CD4-positive, alpha-beta T cell treated with Interferon gamma for 1 hour (primary cell): ENCODE data around the gene PARP14.
"Not testable (repeated sequence)": the region's sequence is repeated elsewhere in the genome, so short reads cannot be mapped to it uniquely, and the experiment has no call there.

Source experiments
- DNase-seq: peaks from one replicate; pipeline ENCODE4 v3.0.0-alpha.2; 2020

PARP14 gene

DNA sequence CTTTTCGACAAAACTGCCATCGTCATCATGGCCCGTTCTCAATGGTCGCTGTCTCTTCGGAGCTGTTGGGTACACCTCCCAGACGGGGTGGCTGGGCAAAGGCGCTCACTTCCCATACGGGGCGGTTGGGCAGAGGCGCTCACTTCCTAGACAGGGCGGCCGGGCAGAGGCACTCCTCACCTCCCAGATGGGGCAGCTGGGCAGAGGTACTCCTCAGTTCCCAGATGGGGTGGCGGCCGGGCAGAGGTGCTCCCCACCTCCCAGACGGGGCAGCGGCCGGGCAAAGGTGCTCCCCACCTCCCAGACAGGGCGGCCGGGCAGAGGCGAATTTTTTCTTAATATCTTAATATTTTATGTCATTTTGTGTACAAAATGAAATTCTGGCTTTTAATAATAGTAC is 44.5 kb downstream of the PARP14 start:
- DNase-seq = no peak

- DNase-seq = no peak
These were observed 46.7 kb downstream of the PARP14 start for GRCh38 chr3:122727294-122727693.

GRCh38 chr3:122727766-122728165 is 47.1 kb downstream of the PARP14 start:
- DNase-seq = no peak

DNA sequence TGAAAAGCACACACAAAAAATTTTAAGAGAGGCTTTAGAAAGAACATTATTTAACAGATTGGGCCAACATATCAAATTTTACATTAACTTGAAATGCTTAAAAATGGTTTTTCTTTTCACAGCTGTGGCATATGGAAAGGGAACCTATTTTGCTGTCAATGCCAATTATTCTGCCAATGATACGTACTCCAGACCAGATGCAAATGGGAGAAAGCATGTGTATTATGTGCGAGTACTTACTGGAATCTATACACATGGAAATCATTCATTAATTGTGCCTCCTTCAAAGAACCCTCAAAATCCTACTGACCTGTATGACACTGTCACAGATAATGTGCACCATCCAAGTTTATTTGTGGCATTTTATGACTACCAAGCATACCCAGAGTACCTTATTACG is 47.5 kb downstream of the PARP14 start:
- DNase-seq = no peak

DNA sequence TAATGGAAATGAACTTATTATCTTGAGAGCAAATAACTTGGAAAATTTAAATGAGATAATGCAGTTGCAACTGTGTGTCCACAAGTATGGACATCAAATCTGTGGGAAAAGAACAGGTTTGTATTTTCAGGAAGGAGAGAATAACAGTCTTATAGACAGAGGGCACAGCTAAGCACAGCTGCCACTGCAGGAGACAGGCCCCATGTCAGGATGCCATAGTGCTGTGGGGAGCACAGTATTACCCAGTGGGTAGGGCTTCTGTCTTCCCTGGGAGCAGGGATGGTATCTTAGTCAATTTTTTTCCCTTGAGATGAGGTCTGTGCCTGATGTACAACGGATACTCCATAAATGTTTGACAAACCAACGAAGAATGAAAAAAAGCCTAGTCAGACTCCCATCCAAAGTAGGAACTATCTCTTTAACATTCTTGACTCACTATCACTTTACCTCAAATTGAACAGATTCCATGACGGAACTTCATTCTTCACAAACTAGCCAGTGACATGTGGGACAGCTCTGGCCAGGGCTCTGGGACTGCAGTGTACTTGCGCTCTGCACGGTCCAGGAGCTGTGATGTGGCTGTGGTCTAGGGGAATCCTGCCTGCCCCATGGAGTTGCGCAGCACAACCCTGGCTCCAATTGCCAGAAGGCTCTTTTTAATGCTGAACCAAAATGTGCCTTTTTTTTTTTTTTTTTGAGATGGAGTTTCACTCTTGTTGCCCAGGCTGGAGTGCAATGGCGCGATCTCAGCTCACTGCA is 48.3 kb downstream of the PARP14 start:
- no peak for DNase-seq

GRCh38 chr3:122730240-122730639 is 49.6 kb downstream of the PARP14 start:
- DNase-seq = no peak

- not testable (repeated sequence) for DNase-seq
These were observed 52.3 kb downstream of the PARP14 start for GRCh38 chr3:122732682-122733525.

GRCh38 chr3:122739172-122739571 is 58.5 kb downstream of the PARP14 start:
- DNase-seq = no peak

DNA sequence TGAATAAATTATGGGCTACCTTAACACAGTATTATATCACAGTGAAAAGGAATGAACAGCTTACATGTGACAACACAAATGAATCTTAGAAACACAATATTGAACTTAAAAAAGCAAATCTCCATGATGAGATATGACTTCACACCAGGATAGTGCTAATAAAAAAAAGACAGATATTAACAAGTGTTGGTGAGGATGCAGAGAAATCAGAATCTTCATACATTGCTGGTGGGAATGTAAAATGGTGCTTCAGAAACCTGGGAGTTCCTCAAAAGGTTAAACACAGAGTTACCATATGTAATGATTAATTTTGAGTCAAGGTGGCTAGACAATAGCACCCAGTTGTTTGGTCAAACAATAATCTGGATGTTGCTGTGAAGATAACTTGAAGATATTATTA is 61.6 kb downstream of the PARP14 start:
- no peak for DNase-seq

DNA sequence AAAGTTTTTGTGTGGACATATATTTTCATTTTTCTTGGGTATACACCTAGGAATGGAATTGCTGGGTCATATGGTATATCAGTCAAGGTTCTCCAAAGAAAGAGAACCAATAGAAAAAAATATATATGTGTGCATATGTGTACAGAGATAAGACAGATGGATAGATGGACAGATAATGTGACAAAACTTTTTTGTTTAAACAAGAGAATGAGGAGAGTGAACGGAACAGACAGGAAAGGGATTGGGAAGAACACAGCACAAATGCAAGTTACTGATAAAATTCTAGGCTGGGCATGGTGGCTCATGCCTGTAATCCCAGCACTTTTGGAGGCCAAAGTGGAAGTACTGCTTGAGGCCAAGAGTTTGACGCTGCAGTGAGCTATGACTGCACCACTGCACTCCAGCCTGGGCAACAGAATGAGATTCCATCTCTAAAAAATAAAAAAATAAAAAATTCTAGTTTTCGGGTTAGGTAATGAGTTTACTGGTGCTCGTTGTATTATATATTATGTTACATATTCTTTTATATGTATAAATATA is 63.0 kb downstream of the PARP14 start:
- no peak for DNase-seq

DNA sequence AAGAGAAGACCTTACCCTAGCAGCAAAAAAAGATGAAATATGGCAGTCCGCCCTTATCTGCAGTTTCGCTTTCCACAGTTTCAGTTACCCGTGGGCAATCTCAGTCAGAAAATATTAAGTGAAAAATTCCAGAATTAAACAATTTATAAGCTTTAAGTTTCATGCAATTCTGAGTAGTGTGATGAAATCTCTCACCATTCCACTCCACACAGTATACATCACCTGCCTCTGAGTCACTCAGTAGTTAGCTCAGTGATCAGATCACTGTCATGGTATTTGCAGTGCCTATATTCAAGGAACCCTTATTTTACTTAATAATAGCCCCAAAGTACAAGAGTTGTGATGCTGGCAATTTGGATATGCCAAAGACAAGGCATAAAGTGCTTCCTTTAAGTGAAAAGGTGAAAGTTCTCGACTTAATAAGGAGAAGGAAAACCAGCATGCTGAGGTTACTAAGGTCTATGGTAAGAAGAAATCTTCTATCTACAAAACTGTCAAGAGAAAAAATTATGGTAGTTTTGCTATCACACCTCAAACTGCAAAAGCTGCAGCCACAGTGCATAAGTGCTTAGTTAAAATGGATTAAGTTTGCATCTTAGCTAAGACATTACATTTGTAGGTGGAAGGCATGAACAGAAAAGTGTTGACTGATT is 64.9 kb downstream of the PARP14 start:
- DNase-seq = no peak

DNA sequence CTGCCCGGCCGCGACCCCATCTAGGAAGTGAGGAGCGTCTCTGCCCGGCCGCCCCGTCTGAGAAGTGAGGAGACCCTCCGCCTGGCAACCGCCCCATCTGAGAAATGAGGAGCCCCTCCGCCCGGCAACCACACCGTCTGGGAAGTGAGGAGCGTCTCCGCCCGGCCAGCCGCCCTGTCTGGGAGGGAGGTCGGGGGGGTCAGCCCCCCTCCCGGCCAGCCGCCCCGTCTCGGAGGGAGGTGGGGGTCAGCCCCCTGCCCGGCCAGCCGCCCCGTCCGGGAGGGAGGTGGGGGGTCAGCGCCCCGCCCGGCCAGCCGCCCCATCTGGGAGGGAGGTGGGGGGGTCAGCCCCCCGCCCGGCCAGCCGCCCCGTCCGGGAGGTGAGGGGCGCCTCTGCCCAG is 66.7 kb downstream of the PARP14 start:
- not testable (repeated sequence) for DNase-seq

DNA sequence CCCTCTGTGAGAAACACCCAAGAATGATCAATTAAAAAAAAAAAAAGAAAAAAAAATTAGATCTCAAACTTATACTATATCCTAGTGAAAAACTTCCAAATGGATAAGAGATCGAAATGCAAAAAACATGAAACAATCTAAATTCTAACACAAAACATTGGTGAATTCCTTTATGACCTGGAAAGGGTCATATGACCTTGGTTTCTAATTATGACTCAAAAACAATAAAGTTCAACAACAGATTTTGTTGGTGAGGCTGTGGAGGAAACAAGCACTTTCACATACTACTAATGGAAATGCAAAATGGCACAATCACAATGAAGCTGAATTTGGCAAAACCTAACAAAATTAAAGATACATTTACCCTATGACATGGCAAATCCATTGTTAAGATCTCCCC is 67.7 kb downstream of the PARP14 start:
- DNase-seq = no peak

DNA sequence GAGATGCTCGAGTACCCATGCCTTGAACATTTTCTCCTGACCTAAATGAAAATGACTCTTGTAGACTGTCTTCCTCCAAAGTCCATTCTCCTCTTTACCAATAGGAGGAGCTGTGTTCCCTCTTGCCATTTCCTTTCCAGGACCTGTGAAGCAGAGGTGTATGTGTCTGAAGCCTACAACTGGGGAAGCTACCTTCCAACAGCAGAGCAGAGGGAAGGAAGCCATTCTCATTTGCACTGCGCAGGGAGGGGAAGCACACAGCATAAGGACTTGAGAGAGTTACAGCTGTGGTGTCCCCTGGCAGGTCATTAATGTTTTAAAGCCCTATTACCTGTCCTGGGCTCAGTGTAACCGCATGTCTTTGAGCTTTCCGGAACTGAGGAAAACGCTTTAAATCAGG is 74.3 kb downstream of the PARP14 start:
- DNase-seq = no peak

- no peak for DNase-seq
These were observed 74.9 kb downstream of the PARP14 start for GRCh38 chr3:122755491-122755890.

DNA sequence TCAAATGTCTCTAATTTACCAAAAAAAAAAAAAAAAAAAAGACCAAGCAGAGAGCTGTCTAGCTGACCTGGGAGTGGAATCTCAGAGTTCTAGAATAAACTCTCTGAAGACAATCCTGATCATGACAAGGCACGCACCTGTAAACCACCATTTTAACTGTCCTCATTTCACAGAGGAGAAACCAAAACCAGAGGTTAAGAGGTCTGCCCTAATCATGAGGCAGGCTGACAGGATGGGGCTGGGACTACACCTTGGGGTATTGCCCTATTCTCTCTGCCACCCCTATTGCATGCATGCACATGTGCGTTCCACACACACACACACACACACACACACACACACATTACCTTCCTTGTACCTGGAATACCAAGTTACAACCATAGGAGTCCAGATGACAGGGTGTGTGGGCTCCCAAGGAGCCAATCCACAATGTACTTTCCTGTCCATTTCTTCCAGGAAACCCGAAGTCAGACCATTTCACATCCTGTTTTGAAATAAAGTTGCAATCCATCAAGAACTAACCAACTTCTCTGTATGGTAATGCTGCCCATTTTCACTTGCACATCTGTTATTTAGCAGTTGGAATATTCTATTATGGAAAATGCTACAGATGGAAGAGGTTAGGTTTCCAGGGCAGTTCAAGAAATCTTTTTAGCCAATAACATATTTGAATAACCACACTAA is 78.4 kb downstream of the PARP14 start:
- DNase-seq = no peak

DNA sequence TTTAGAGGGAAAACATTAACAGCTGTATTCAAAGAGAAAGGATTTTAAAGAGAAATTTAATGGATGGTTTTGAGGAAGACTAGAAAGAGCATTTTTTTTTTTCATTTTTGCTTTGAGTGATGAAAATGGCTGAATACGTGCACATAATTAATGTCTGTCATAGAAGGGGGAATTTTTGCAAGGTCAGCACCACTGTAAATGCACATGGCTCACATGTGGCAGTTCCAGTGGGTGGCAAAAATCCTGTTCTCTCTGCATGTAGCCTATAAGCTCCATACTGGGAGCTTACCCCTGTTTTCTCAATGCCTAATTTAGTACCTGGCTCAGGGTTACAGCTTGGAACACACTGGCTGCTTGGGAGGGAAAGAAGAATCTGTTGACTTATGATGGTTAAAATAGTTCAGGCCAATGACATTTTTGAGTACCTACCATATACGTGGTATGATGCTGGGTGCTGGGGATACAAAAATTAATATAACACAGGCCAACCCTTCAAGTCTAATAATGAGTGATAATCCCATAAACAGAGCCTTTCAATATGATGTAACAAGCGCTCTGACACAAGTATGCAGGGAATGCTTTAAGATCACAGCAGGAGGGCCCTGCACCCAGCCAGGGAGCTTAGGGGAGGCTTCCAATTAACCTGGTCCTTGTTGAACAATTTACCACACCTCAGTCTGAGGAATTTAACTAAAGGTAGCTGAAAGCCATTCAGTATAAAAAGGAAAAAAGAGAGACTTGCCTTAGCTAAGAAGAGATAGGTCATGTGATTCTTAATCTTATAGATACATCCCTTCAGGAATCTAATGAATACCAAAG is 80.0 kb downstream of the PARP14 start:
- no peak for DNase-seq

DNA sequence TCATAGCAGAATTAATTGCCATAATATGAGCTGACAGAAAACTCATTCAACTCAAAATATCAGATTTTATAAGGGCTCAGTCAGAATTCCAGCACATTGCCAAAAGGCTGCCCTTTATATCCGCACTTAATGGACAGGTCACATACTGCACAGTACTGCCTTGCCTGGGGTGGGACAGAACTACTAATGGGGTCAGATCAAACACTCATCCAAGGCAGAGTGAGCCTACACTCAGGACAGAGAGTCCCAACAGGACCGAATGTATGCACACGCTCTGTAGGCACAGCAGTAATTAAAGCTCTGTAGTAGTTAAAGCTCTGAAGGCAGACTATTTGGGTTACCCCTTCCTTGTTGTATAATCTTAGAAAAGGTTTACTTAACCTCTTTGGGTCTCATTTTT is 85.8 kb downstream of the PARP14 start:
- no peak for DNase-seq

DNA sequence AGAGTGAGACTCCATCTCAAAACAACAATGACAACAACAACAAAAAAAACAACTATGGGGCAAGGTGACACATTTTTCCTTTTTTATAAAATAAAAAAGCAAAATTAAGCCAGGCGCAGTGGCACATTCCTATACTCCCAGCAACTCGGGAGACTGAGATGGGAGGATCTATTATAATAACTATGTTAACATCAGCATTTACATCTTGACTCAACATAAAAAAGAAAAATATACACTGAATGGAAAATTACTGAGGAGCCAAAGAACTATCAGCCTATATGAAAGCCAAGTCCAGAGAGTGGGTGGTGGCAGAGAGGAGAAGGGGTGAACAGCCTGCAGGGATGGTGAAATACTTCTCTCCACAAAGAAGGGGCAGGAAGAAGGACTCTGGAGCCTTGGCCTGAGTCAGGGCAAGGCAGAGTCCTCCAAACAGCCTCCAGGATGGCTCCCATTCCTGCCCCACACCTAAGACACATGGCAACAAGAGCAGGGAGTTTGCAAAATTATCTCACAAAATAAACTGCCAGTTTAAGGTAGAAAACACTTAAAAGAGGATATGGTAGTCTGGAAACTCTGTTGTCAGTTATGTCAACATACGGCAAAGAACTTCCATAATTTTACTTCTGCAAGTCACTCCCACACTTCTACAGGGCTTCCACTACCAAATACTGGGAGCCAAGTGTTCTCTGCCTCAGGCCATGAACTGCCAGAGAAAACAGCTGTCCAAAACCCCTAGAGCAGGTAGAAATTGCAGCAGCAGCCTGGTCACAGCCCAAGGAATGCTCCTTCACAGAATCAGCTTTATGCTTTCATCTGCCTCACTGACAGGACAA is 87.1 kb downstream of the PARP14 start:
- DNase-seq = no peak

GRCh38 chr3:122770521-122771202 is 90.0 kb downstream of the PARP14 start:
- DNase-seq = peak; percentile 26
